C4-2B (cell line): ENCODE data around the gene ATP13A3.
A peak's percentile ranks its signal among the peaks of the same experiment; 100 is the strongest.

ENCODE experiments used
- H3K27ac ChIP-seq: fragments of 450-650 bp; 2 replicates; pipeline ENCODE4 v1.5.1; 2017
- CTCF ChIP-seq: fragments of 450-650 bp; conservative IDR thresholded peaks from 2 replicates; pipeline ENCODE4 v1.5.1; 2017; ENCODE audit warnings: mild to moderate bottlenecking
- ZFX ChIP-seq: fragments of 450-650 bp; IDR thresholded peaks from 2 replicates; pipeline ENCODE4 v1.6.1; 2017

The ATP13A3 gene

GRCh38 chr3:194431554-194431953 lies 55.2 kb downstream of the ATP13A3 start:
- no peak for TF ChIP-seq CTCF
- no peak for TF ChIP-seq ZFX
- H3K27ac ChIP-seq: no peak overlapping the region

- TF ChIP-seq ZFX (no peak), CTCF (no peak)
- H3K27ac ChIP-seq: no peak overlapping the region
Observed at GRCh38 chr3:194425399-194425798, 61.4 kb downstream of the ATP13A3 start.

- H3K27ac ChIP-seq: no peak overlapping the region
- TF ChIP-seq CTCF: no peak
- TF ChIP-seq ZFX: no peak
Observed at GRCh38 chr3:194424953-194425352, 61.8 kb downstream of the ATP13A3 start.

GRCh38 chr3:194424373-194424772 lies 62.4 kb downstream of the ATP13A3 start:
- peak; percentile 34 for TF ChIP-seq CTCF
- TF ChIP-seq ZFX: no peak
- H3K27ac ChIP-seq: no peak overlapping the region

- TF ChIP-seq ZFX (no peak), CTCF (no peak)
- no peak overlapping the region for H3K27ac ChIP-seq
Observed at GRCh38 chr3:194423317-194423716, 63.5 kb downstream of the ATP13A3 start.

- no peak overlapping the region for H3K27ac ChIP-seq
- TF ChIP-seq ZFX (no peak), CTCF (no peak)
Observed at GRCh38 chr3:194422188-194422587, 64.6 kb downstream of the ATP13A3 start.

GRCh38 chr3:194418671-194419070 lies 68.1 kb downstream of the ATP13A3 start:
- no peak overlapping the region for H3K27ac ChIP-seq
- TF ChIP-seq ZFX: no peak
- TF ChIP-seq CTCF: no peak
